ENCODE data around the gene OR51E1.

The OR51E1 gene

DNA sequence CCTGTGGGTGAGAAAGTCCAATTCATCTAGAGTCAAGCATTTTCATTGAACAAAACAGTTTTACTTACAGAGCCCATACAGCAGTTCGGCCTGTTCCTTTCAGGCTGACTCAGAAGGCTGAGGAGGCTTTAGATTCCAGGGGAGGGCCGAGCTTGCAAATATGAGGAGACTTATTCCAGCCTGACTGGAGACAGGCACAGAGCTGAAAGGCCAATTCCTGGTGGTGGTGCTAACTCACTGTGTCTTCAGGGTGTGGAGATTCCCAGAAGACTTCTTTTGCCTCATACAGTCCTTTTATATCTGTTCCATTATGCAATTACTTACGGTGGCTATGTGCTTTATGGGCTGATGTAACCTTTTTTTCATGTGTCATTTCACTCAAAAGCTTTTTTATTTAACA lies 53.8 kb downstream of the OR51E1 start, which contains the start of gene OR51E2:
Gene OR51E2, minus strand, starts transcription at position 269 of the 400 bp plus-strand sequence. CDS start 15,142 bp downstream, outside the sequence.
- H3K4me1 ChIP-seq (ENCODE audit: insufficient read depth, low read length) = no peaks in the 10 kb centered on the region
- no peak within 1 kb of the TSS for H3K9ac ChIP-seq (ENCODE audit: low read depth, low read length)
- H3K27me3 ChIP-seq (ENCODE audit: insufficient read depth, low read length, poor library complexity) = peaks cover 9% of the 10 kb centered on the region
- no peak for ATAC-seq (ENCODE audit: insufficient read depth, low read depth)
- H3K4me2 ChIP-seq (ENCODE audit: insufficient read depth, low read length) = no peak within 1 kb of the TSS
- no peaks in the 10 kb centered on the region for H3K9me3 ChIP-seq (ENCODE audit: insufficient read depth, low read length, severe bottlenecking)
- no peaks in the 10 kb centered on the region for H3K36me3 ChIP-seq (ENCODE audit: insufficient read depth, low read length)
- no peak within 1 kb of the TSS for H2AFZ ChIP-seq (ENCODE audit: low read depth, low read length)
- no peaks in the 10 kb centered on the region for H3K79me2 ChIP-seq (ENCODE audit: insufficient read depth, low read length)
- TF ChIP-seq, protein P1, sequence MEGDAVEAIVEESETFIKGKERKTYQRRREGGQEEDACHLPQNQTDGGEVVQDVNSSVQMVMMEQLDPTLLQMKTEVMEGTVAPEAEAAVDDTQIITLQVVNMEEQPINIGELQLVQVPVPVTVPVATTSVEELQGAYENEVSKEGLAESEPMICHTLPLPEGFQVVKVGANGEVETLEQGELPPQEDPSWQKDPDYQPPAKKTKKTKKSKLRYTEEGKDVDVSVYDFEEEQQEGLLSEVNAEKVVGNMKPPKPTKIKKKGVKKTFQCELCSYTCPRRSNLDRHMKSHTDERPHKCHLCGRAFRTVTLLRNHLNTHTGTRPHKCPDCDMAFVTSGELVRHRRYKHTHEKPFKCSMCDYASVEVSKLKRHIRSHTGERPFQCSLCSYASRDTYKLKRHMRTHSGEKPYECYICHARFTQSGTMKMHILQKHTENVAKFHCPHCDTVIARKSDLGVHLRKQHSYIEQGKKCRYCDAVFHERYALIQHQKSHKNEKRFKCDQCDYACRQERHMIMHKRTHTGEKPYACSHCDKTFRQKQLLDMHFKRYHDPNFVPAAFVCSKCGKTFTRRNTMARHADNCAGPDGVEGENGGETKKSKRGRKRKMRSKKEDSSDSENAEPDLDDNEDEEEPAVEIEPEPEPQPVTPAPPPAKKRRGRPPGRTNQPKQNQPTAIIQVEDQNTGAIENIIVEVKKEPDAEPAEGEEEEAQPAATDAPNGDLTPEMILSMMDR (IDR thresholded peaks at IDR 0.05; ENCODE audit: borderline replicate concordance, extremely low read depth, low read length, poor library complexity, severe bottlenecking) = no peak
- no peak for TF ChIP-seq EZH2 (IDR thresholded peaks at IDR 0.05; ENCODE audit: borderline replicate concordance, low read depth, low read length, severe bottlenecking)
- no peak within 1 kb of the TSS for H3K4me3 ChIP-seq (ENCODE audit: low read depth in 1 of 2, low read length in 2 of 2)
- DNase-seq = no peak
- H4K20me1 ChIP-seq (ENCODE audit: insufficient read depth, low read length) = no peaks in the 10 kb centered on the region
- no peak within 1 kb of the TSS for H3K27ac ChIP-seq (ENCODE audit: low read length)

DNA sequence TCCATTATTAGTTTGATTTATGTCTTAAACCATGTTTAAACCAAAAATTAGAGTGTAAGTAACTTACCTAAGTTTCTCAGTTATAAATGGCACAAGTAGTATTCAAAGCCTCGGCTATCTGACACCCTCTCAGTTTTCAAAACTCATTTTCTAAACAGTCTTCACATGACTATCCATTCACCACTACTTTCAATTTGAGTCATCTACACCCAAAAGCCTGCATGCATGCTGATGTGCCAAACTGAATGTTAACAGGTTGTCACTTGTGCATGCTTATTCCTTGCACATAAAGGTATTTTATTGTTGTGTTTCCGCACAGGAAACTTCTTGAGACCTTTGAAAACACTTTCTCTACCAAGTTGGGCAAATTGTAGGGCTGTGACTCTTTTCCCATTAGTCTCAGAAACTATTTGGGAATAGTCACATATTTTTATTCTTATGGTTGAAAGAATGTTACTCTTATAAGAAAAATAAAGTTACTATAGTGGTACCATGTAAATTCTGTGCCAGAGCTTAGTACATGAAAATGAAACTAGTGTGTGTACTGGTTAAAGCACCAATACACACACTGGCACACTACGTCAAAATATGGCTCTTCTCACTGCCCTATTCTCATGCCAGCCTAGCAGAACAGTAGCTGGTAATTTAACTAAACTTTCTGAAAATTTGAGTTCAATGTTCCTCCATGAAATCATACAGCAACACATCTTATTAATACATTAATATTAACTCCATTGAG lies 56.1 kb downstream of the OR51E1 start:
- Histone ChIP-seq H3K27me3 (ENCODE audit: insufficient read depth, low read length, poor library complexity) (peaks cover 5% of the 10 kb centered on the region), H2AFZ (ENCODE audit: low read depth, low read length) (no peak overlapping the region), H3K27ac (ENCODE audit: low read length) (no peak overlapping the region), H3K9ac (ENCODE audit: low read depth, low read length) (no peak overlapping the region), H4K20me1 (ENCODE audit: insufficient read depth, low read length) (no peaks in the 10 kb centered on the region), H3K36me3 (ENCODE audit: insufficient read depth, low read length) (no peaks in the 10 kb centered on the region), H3K9me3 (ENCODE audit: insufficient read depth, low read length, severe bottlenecking) (no peaks in the 10 kb centered on the region), H3K4me3 (ENCODE audit: low read depth in 1 of 2, low read length in 2 of 2) (no peak overlapping the region), H3K4me1 (ENCODE audit: insufficient read depth, low read length) (no peaks in the 10 kb centered on the region), H3K79me2 (ENCODE audit: insufficient read depth, low read length) (no peaks in the 10 kb centered on the region), H3K4me2 (ENCODE audit: insufficient read depth, low read length) (no peak overlapping the region)
- ATAC-seq (ENCODE audit: insufficient read depth, low read depth) (no peak), DNase-seq (no peak)
- TF ChIP-seq EZH2 (IDR thresholded peaks at IDR 0.05; ENCODE audit: borderline replicate concordance, low read depth, low read length, severe bottlenecking) = no peak
- TF ChIP-seq, protein P1 (IDR thresholded peaks at IDR 0.05; ENCODE audit: borderline replicate concordance, extremely low read depth, low read length, poor library complexity, severe bottlenecking) = no peak

DNA sequence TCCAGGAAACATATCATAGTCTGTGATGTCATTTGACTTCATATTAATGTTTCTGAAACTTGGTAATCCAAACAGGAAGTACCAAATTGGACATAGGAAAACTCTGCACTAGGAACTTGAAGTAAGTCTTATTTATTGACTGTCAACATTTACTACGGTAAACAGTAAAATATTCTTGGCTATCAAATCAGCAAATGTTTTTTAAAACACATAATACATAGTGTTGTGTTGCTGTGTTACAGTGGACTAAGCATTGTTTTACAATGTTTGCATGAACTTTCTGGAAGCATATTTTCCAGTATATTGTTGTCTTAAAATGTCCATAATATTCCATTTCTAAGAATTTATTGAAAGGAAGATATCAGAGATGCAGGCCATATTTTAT lies 56.6 kb downstream of the OR51E1 start:
- H3K4me3 ChIP-seq (ENCODE audit: low read depth in 1 of 2, low read length in 2 of 2) = no peak overlapping the region
- H3K27ac ChIP-seq (ENCODE audit: low read length) = no peak overlapping the region
- H3K9me3 ChIP-seq (ENCODE audit: insufficient read depth, low read length, severe bottlenecking) = no peaks in the 10 kb centered on the region
- TF ChIP-seq, protein P1 (IDR thresholded peaks at IDR 0.05; ENCODE audit: borderline replicate concordance, extremely low read depth, low read length, poor library complexity, severe bottlenecking) = no peak
- no peak for TF ChIP-seq EZH2 (IDR thresholded peaks at IDR 0.05; ENCODE audit: borderline replicate concordance, low read depth, low read length, severe bottlenecking)
- no peak overlapping the region for H3K9ac ChIP-seq (ENCODE audit: low read depth, low read length)
- ATAC-seq (ENCODE audit: insufficient read depth, low read depth) (no peak), DNase-seq (no peak)
- H4K20me1 ChIP-seq (ENCODE audit: insufficient read depth, low read length) = no peaks in the 10 kb centered on the region
- H3K36me3 ChIP-seq (ENCODE audit: insufficient read depth, low read length) = no peaks in the 10 kb centered on the region
- H3K4me1 ChIP-seq (ENCODE audit: insufficient read depth, low read length) = no peaks in the 10 kb centered on the region
- H3K27me3 ChIP-seq (ENCODE audit: insufficient read depth, low read length, poor library complexity) = peaks cover 5% of the 10 kb centered on the region
- no peaks in the 10 kb centered on the region for H3K79me2 ChIP-seq (ENCODE audit: insufficient read depth, low read length)
- no peak overlapping the region for H2AFZ ChIP-seq (ENCODE audit: low read depth, low read length)
- H3K4me2 ChIP-seq (ENCODE audit: insufficient read depth, low read length) = no peak overlapping the region

Data from DND-41 (cell line).